ENCODE measurements around the gene PCP4.

PCP4 gene

DNA sequence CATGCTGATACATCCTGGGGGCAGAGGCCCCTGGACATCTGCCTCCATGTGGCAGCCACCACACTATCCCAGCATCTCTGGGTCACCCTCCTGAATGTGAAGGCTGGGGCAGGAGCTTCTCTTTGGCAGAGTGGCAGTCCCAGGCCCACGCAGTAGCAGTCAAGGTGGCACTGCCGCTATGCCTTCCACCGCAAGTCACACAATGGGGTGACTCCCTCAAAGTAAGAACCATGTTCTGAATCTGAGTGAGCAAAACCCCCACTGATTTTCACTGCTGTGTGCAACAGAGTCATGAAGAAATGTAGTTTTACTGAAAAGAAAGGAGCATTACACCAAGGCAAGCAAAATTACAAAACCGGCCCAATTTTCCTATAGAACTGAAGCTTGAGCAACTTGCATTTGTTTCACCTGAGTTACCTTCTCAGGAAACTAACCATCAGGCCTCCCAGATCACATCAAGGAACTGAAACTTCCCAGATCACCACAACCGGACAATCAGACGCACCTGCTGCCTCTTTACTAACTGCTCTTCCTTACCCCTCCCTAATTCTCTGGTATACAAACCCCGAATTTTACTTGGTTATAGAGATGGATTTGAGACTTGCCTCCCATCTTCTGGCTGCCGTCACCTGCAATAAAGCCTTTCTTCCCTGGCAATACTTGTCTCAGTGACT lies 102.6 kb downstream of the PCP4 start:
- no peaks in the 10 kb centered on the region for H3K79me2 ChIP-seq (ENCODE audit: insufficient read depth, low read length)
- no peaks in the 10 kb centered on the region for H3K36me3 ChIP-seq (ENCODE audit: insufficient read depth, low read length)
- no peak for DNase-seq
- TF ChIP-seq, protein P1, sequence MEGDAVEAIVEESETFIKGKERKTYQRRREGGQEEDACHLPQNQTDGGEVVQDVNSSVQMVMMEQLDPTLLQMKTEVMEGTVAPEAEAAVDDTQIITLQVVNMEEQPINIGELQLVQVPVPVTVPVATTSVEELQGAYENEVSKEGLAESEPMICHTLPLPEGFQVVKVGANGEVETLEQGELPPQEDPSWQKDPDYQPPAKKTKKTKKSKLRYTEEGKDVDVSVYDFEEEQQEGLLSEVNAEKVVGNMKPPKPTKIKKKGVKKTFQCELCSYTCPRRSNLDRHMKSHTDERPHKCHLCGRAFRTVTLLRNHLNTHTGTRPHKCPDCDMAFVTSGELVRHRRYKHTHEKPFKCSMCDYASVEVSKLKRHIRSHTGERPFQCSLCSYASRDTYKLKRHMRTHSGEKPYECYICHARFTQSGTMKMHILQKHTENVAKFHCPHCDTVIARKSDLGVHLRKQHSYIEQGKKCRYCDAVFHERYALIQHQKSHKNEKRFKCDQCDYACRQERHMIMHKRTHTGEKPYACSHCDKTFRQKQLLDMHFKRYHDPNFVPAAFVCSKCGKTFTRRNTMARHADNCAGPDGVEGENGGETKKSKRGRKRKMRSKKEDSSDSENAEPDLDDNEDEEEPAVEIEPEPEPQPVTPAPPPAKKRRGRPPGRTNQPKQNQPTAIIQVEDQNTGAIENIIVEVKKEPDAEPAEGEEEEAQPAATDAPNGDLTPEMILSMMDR (IDR thresholded peaks at IDR 0.05; ENCODE audit: borderline replicate concordance, extremely low read depth, low read length, poor library complexity, severe bottlenecking): no peak
- TF ChIP-seq EZH2 (IDR thresholded peaks at IDR 0.05; ENCODE audit: borderline replicate concordance, low read depth, low read length, severe bottlenecking): no peak
- H3K4me3 ChIP-seq (ENCODE audit: low read depth in 1 of 2, low read length in 2 of 2): no peak overlapping the region
- H3K27ac ChIP-seq (ENCODE audit: low read length): no peak overlapping the region
- H2AFZ ChIP-seq (ENCODE audit: low read depth, low read length): no peak overlapping the region
- no peak overlapping the region for H3K4me2 ChIP-seq (ENCODE audit: insufficient read depth, low read length)
- no peaks in the 10 kb centered on the region for H3K4me1 ChIP-seq (ENCODE audit: insufficient read depth, low read length)
- H3K27me3 ChIP-seq (ENCODE audit: insufficient read depth, low read length, poor library complexity): no peaks in the 10 kb centered on the region
- H3K9me3 ChIP-seq (ENCODE audit: insufficient read depth, low read length, severe bottlenecking): no peaks in the 10 kb centered on the region
- ATAC-seq (ENCODE audit: insufficient read depth, low read depth): no peak
- H4K20me1 ChIP-seq (ENCODE audit: insufficient read depth, low read length): no peaks in the 10 kb centered on the region; the same call in 1 of the 2 replicates
- H3K9ac ChIP-seq (ENCODE audit: low read depth, low read length): no peak overlapping the region

- H3K36me3 ChIP-seq (ENCODE audit: insufficient read depth, low read length): no peaks in the 10 kb centered on the region
- no peaks in the 10 kb centered on the region for H3K79me2 ChIP-seq (ENCODE audit: insufficient read depth, low read length)
- H3K4me1 ChIP-seq (ENCODE audit: insufficient read depth, low read length): no peaks in the 10 kb centered on the region
- H3K4me3 ChIP-seq (ENCODE audit: low read depth in 1 of 2, low read length in 2 of 2): no peak overlapping the region
- H4K20me1 ChIP-seq (ENCODE audit: insufficient read depth, low read length): no peaks in the 10 kb centered on the region; the same call in 1 of the 2 replicates
- TF ChIP-seq, protein P1 (IDR thresholded peaks at IDR 0.05; ENCODE audit: borderline replicate concordance, extremely low read depth, low read length, poor library complexity, severe bottlenecking): no peak
- TF ChIP-seq EZH2 (IDR thresholded peaks at IDR 0.05; ENCODE audit: borderline replicate concordance, low read depth, low read length, severe bottlenecking): no peak
- H3K27me3 ChIP-seq (ENCODE audit: insufficient read depth, low read length, poor library complexity): peaks cover 3% of the 10 kb centered on the region
- H3K4me2 ChIP-seq (ENCODE audit: insufficient read depth, low read length): no peak overlapping the region
- H3K9ac ChIP-seq (ENCODE audit: low read depth, low read length): no peak overlapping the region
- no peaks in the 10 kb centered on the region for H3K9me3 ChIP-seq (ENCODE audit: insufficient read depth, low read length, severe bottlenecking)
- DNase-seq (no peak), ATAC-seq (ENCODE audit: insufficient read depth, low read depth) (no peak)
- no peak overlapping the region for H3K27ac ChIP-seq (ENCODE audit: low read length)
- H2AFZ ChIP-seq (ENCODE audit: low read depth, low read length): no peak overlapping the region
Measured at GRCh38 chr21:39971956-39972355, 104.7 kb downstream of the PCP4 start.

DNA sequence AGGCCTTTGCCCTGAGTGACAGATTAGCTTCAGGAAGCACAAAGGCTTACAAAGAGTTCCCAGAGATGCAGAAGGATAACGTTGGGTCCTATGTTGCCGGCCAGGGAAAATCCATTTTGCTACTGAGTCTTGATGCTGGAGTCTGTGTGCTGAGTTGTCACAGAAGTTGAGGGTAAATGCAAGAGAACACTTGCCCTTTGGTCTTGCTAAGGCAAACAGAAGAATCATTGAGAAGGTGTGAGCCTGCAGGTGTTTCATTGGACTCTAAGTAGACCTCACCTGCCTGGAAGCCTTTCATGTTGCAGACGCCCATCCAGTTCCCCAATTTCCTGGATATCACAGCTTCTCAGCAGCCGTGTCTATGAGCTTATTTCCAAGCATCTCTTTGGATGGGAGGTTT lies 105.2 kb downstream of the PCP4 start:
- H3K27me3 ChIP-seq (ENCODE audit: insufficient read depth, low read length, poor library complexity): peaks cover 3% of the 10 kb centered on the region
- DNase-seq: no peak
- ATAC-seq (ENCODE audit: insufficient read depth, low read depth): no peak
- H3K36me3 ChIP-seq (ENCODE audit: insufficient read depth, low read length): no peaks in the 10 kb centered on the region
- H3K9me3 ChIP-seq (ENCODE audit: insufficient read depth, low read length, severe bottlenecking): no peaks in the 10 kb centered on the region
- H2AFZ ChIP-seq (ENCODE audit: low read depth, low read length): no peak overlapping the region
- no peak overlapping the region for H3K9ac ChIP-seq (ENCODE audit: low read depth, low read length)
- TF ChIP-seq, protein P1 (IDR thresholded peaks at IDR 0.05; ENCODE audit: borderline replicate concordance, extremely low read depth, low read length, poor library complexity, severe bottlenecking): no peak
- TF ChIP-seq EZH2 (IDR thresholded peaks at IDR 0.05; ENCODE audit: borderline replicate concordance, low read depth, low read length, severe bottlenecking): no peak
- no peaks in the 10 kb centered on the region for H3K79me2 ChIP-seq (ENCODE audit: insufficient read depth, low read length)
- H3K4me1 ChIP-seq (ENCODE audit: insufficient read depth, low read length): no peaks in the 10 kb centered on the region
- no peaks in the 10 kb centered on the region; the same call in 1 of the 2 replicates for H4K20me1 ChIP-seq (ENCODE audit: insufficient read depth, low read length)
- no peak overlapping the region for H3K4me2 ChIP-seq (ENCODE audit: insufficient read depth, low read length)
- no peak overlapping the region for H3K4me3 ChIP-seq (ENCODE audit: low read depth in 1 of 2, low read length in 2 of 2)
- no peak overlapping the region for H3K27ac ChIP-seq (ENCODE audit: low read length)

All from DND-41 (cell line).